WERI-Rb-1 (cell line): Measurements from ENCODE around the gene RABGGTA.
"Not testable (repeated sequence)": the region's sequence is repeated elsewhere in the genome, so short reads cannot be mapped to it uniquely, and the experiment has no call there.

ENCODE experiments used
- DNase-seq: peaks from one replicate; pipeline ENCODE4 v3.0.0-alpha.2; 2020
- H3K27ac ChIP-seq: fragments of 250-450 bp; sonication (Bioruptor Pico); 2 replicates; pipeline ENCODE4 v1.5.1; 2020; ENCODE audit warnings: mild to moderate bottlenecking, moderate library complexity
- H3K27me3 ChIP-seq: fragments of 250-450 bp; sonication (Bioruptor Pico); 2 replicates; pipeline ENCODE4 v1.5.1; 2021; ENCODE audit warnings: mild to moderate bottlenecking, low read depth, moderate library complexity; ENCODE audit not compliant: insufficient read depth, severe bottlenecking
- H3K36me3 ChIP-seq: fragments of 250-450 bp; sonication (Bioruptor Pico); 2 replicates; pipeline ENCODE4 v1.5.1; 2020; ENCODE audit warnings: mild to moderate bottlenecking, moderate library complexity
- H3K4me3 ChIP-seq: 2 replicates; pipeline ENCODE4 v1.5.1; 2011; ENCODE audit warnings: low read depth, mild to moderate bottlenecking, control low read depth, low read length
- H3K9me3 ChIP-seq: fragments of 250-450 bp; sonication (Bioruptor Pico); 2 replicates; pipeline ENCODE4 v1.5.1; 2021; ENCODE audit warnings: mild to moderate bottlenecking, moderate library complexity; ENCODE audit not compliant: severe bottlenecking
- TF ChIP-seq, protein P1 (sequence below): IDR thresholded peaks from 2 replicates; pipeline ENCODE4 v1.5.1; 2011; ENCODE audit warnings: low read depth, mild to moderate bottlenecking, control low read depth, inconsistent platforms, low read length

The RABGGTA gene

DNA sequence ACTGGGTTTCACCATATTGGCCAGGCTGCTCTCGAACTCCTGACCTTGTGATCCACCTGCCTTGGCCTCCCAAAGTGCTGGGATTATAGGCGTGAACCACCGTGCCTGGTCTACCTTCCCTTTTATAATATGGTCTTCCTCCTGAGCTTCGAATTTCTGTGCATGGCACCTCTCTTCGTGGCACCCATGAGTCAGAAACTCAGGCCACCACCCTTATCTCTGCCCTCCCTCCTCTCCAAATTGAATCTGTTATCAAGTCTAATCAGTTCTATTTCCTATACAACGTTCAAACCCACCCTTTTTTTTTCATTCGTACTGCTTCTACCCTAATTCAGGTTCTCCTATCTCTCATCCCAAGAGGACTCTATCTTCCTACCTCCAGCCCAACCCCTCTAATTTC lies 24.0 kb downstream of the RABGGTA start:
- no peak overlapping the region for H3K27ac ChIP-seq
- no peak for DNase-seq
- no peaks in the 10 kb centered on the region for H3K36me3 ChIP-seq
- no peak overlapping the region for H3K4me3 ChIP-seq
- H3K9me3 ChIP-seq, result no peaks in the 10 kb centered on the region
- no peaks in the 10 kb centered on the region for H3K27me3 ChIP-seq
- TF ChIP-seq, protein P1, sequence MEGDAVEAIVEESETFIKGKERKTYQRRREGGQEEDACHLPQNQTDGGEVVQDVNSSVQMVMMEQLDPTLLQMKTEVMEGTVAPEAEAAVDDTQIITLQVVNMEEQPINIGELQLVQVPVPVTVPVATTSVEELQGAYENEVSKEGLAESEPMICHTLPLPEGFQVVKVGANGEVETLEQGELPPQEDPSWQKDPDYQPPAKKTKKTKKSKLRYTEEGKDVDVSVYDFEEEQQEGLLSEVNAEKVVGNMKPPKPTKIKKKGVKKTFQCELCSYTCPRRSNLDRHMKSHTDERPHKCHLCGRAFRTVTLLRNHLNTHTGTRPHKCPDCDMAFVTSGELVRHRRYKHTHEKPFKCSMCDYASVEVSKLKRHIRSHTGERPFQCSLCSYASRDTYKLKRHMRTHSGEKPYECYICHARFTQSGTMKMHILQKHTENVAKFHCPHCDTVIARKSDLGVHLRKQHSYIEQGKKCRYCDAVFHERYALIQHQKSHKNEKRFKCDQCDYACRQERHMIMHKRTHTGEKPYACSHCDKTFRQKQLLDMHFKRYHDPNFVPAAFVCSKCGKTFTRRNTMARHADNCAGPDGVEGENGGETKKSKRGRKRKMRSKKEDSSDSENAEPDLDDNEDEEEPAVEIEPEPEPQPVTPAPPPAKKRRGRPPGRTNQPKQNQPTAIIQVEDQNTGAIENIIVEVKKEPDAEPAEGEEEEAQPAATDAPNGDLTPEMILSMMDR, result no peak

GRCh38 chr14:24246765-24247212 lies 24.6 kb downstream of the RABGGTA start:
- TF ChIP-seq, protein P1, result no peak
- no peak overlapping the region for H3K27ac ChIP-seq
- no peaks in the 10 kb centered on the region for H3K27me3 ChIP-seq
- DNase-seq, result no peak
- H3K4me3 ChIP-seq, result no peak overlapping the region
- H3K9me3 ChIP-seq, result no peaks in the 10 kb centered on the region
- H3K36me3 ChIP-seq, result no peaks in the 10 kb centered on the region

- H3K27me3 ChIP-seq, H3K4me3 ChIP-seq, DNase-seq, H3K9me3 ChIP-seq, H3K36me3 ChIP-seq, H3K27ac ChIP-seq: not testable (repeated sequence)
Observed at GRCh38 chr14:24245350-24245749, 26.0 kb downstream of the RABGGTA start.

DNA sequence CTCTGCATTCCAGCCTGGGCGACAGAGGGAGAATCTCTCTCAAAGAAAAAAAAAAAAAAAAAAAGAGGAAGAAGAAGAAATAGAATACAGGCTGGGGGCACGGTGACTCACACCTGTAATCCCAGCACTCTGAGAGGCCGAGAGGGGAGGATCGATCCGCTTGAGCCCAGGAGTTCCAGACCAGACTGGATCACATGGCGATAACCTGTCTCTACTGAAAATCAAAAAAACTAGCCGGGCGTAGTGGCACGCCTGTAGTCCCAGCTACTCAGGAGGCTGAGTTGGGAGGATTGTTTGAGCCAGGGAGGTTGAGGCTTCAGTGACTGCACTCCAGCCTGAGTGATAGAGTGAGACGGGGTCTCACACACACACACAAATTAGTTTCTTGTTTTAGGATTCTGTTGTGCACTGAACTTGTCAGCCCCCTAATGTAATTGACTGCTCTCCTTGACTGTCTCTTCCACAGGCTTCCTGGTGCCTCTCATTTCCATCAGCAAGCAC lies 28.0 kb downstream of the RABGGTA start:
- DNase-seq, result peak; percentile 53
- TF ChIP-seq, protein P1, result no peak
- Histone ChIP-seq H3K36me3 (peaks cover 29% of the 10 kb centered on the region), H3K9me3 (no peaks in the 10 kb centered on the region), H3K4me3 (peak overlapping the region; percentile 73), H3K27ac (peak overlapping the region; percentile 97), H3K27me3 (no peaks in the 10 kb centered on the region)

GRCh38 chr14:24241829-24242443 lies 29.5 kb downstream of the RABGGTA start:
- DNase-seq, result peak; percentile 93
- peak overlapping the region; percentile 97 for H3K27ac ChIP-seq
- peaks cover 44% of the 10 kb centered on the region for H3K36me3 ChIP-seq
- H3K4me3 ChIP-seq, result peak overlapping the region; percentile 73
- H3K9me3 ChIP-seq, result no peaks in the 10 kb centered on the region
- H3K27me3 ChIP-seq, result no peaks in the 10 kb centered on the region
- TF ChIP-seq, protein P1, result peak; percentile 54

- TF ChIP-seq, protein P1, result no peak
- Histone ChIP-seq H3K9me3 (no peaks in the 10 kb centered on the region), H3K4me3 (no peak overlapping the region), H3K27me3 (no peaks in the 10 kb centered on the region), H3K27ac (no peak overlapping the region), H3K36me3 (peaks cover 58% of the 10 kb centered on the region)
- no peak for DNase-seq
Observed at GRCh38 chr14:24240110-24240918, 31.1 kb downstream of the RABGGTA start.
